AG04449 (cell line): ENCODE measurements around the gene SULT6B1.
"Not testable (repeated sequence)": the region's sequence is repeated elsewhere in the genome, so short reads cannot be mapped to it uniquely, and the experiment has no call there.

ENCODE experiments used
- CTCF ChIA-PET: fragments of 350-600 bp; formaldehyde crosslinking; extraction: SDS; loops from one replicate; lab custom pipeline; 2021; ENCODE audit warnings: antibody characterized with exemption; lab: Yijun Ruan, JAX
- POLR2A ChIA-PET: fragments of 400-600, 350-600 bp; formaldehyde crosslinking; extraction: SDS; loops from one replicate; lab custom pipeline; 2020; ENCODE audit warnings: antibody characterized with exemption, inconsistent platforms; lab: Yijun Ruan, JAX
- DNase-seq: peaks from one replicate; pipeline ENCODE4 v3.0.0-alpha.2; 2010; ENCODE audit warnings: low read depth, low spot score
- H3K4me3 ChIP-seq: 2 replicates; pipeline ENCODE4 v1.5.1; 2011; ENCODE audit warnings: low read depth, mild to moderate bottlenecking, control low read depth, low read length
- TF ChIP-seq, protein P1 (sequence below): IDR thresholded peaks from one replicate; pipeline ENCODE4 v1.5.1; 2011; ENCODE audit warnings: mild to moderate bottlenecking, moderate library complexity, low read length, control low read depth, inconsistent platforms; ENCODE audit not compliant: insufficient read depth; ENCODE audit errors: missing control alignments

SULT6B1 gene

DNA sequence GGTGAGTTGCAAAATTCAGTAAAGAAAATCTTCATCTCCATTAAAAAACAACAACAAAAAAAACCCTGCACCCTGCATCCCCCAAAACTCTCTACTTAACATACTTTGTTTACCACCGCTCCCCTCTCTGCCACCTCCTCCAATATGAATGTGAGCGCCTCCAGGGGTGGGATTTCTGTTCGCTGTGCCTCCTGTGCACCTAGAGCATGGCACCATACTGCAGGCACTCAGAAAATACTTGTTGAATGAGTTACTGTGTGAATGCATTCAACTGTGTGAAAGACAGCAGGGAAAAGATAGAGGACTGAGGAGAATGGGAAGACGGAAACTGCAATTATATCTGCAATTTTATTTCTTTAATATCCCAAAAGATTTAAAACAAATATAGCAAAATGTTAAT lies 38.4 kb upstream of the SULT6B1 start:
- CTCF ChIA-PET = no interaction called here
- POLR2A ChIA-PET = no interaction called here
- TF ChIP-seq, protein P1, sequence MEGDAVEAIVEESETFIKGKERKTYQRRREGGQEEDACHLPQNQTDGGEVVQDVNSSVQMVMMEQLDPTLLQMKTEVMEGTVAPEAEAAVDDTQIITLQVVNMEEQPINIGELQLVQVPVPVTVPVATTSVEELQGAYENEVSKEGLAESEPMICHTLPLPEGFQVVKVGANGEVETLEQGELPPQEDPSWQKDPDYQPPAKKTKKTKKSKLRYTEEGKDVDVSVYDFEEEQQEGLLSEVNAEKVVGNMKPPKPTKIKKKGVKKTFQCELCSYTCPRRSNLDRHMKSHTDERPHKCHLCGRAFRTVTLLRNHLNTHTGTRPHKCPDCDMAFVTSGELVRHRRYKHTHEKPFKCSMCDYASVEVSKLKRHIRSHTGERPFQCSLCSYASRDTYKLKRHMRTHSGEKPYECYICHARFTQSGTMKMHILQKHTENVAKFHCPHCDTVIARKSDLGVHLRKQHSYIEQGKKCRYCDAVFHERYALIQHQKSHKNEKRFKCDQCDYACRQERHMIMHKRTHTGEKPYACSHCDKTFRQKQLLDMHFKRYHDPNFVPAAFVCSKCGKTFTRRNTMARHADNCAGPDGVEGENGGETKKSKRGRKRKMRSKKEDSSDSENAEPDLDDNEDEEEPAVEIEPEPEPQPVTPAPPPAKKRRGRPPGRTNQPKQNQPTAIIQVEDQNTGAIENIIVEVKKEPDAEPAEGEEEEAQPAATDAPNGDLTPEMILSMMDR = no peak
- no peak overlapping the region for H3K4me3 ChIP-seq
- DNase-seq = no peak

DNA sequence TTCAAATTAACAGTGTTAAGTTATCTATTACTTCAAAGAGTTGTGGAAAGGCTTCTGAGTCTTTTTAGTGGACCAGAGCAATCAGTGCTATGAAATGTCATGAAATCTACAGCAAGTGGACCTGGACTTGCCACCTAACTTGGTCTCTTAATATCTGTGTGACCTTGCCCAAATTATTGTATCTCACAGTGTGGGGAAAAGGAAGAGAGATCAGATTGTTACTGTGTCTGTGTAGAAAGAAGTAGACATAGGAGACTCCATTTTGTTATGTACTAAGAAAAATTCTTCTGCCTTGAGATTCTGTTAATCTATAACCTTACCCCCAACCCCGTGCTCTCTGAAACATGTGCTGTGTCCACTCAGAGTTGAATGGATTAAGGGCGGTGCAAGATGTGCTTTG lies 36.7 kb upstream of the SULT6B1 start:
- CTCF ChIA-PET, POLR2A ChIA-PET, DNase-seq, H3K4me3 ChIP-seq: not testable (repeated sequence)

DNA sequence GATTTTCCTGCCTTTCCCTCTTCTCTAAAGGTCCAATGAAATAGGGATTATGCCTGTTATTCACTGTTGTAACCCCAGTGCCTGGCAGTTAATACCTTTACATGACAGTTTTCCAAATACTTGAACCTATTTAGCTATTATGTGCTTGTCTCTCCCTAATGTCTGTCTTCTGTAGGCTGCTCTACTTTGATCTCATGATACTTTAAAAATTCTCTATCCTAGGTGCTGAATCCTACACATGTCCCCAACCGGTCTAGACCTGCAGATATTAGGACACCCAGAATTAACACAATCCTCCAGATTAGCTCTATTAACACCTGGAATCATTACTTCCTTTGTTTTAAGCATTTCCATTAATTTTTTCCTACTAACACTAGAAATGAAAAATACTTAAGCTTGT lies 35.6 kb upstream of the SULT6B1 start:
- TF ChIP-seq, protein P1 = no peak
- no peak for DNase-seq
- ChIA-PET CTCF (no interaction called here), POLR2A (no interaction called here)
- no peak overlapping the region for H3K4me3 ChIP-seq

DNA sequence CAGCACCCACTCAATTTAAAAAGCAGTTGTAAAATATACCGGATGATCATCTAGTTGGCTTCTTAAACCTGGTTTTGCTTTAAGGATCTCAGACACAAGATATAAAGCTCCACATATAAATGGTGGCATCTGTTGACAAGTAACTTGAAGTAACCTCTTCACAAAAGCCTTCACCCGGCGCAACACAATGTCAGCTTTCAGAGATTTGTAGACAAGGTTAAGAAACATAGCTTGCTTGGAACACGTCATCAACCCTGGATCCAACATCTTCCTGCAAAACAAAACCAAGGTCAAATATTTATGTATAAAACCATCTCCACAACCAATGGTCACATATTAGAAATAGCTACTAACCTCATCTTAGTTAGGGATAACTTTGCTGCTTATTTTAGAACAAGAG lies 34.7 kb upstream of the SULT6B1 start:
- TF ChIP-seq, protein P1 = no peak
- DNase-seq = no peak
- CTCF ChIA-PET = no interaction called here
- H3K4me3 ChIP-seq = no peak overlapping the region
- POLR2A ChIA-PET = no interaction called here

DNA sequence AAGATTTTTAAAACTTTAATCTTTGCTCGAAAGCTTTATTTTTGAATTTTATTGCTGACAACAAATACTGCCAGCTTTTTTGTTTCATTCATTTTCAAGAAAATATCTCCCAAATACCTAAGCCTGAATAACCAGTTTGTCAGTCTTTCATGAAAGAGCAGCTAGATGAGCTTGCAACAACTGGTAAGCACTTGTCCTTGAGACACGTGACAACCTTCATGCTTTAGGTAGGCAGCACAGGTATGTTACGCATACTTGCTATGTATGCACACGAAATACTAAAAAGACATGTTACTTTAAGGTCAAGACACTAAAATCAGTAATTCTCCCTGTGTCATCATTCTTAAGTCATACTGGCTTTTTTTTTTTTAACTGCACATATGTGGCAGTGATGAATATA lies 30.6 kb upstream of the SULT6B1 start:
- ChIA-PET CTCF (interaction anchor here (0.6 to 1.1 kb wide), 3 partner anchors 12 to 191 kb away, joined by 3 read pairs; no protein-coding TSS in a partner anchor), POLR2A (no interaction called here)
- TF ChIP-seq, protein P1 = no peak
- no peak overlapping the region for H3K4me3 ChIP-seq
- no peak for DNase-seq

DNA sequence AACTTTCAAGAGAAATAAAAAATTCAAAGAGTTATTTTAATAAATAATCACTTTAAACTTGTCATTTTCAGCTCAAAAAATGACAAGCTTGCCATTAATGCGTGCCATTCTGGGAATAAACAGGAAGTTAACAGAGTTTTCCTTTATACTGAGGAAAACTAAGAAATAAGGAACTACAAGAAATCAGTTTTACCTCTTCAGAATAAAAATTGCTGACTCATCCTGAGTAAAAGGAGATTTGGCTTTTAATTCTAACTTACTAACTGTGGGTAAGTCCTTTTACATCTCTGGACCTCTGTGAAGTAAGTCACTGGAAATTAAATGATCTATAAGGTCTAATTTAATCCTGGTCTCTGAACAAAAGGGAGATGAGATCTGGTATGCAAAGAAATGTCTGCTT lies 26.8 kb upstream of the SULT6B1 start:
- CTCF ChIA-PET = interaction anchor here (1.2 to 1.5 kb wide), 2 partner anchors 12 to 46 kb away, joined by 3 to 4 read pairs; no protein-coding TSS in a partner anchor
- TF ChIP-seq, protein P1 = no peak
- H3K4me3 ChIP-seq = no peak overlapping the region
- POLR2A ChIA-PET = no interaction called here
- DNase-seq = no peak

DNA sequence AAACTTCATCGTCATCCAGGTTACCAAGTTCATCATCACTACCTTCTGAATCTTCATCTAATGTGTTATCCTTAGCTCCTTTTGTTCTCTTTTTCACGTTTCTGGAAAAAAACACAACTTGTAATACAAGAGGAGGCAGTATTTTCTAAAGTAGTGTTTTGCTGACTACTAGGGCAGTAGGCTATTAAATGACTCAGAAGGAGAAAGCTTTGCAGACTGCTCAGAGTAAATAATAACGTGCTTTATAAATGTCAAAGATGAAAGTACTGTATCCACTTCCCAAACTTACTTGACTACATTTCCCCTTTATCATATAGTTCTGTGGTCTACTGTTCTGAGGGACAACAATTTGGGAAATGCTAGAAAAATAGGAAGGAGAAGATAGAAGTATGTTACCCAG lies 23.5 kb upstream of the SULT6B1 start:
- TF ChIP-seq, protein P1 = no peak
- CTCF ChIA-PET = interaction anchor here (0.7 to 1.0 kb wide), 2 partner anchors 12 to 13 kb away, joined by 3 read pairs; no protein-coding TSS in a partner anchor
- no peak for DNase-seq
- POLR2A ChIA-PET = no interaction called here
- H3K4me3 ChIP-seq = no peak overlapping the region
